HepG2 (cell line): ENCODE results near the gene ARFGEF3. TPM values are rescaled to one million over a fixed set of nuclear protein-coding genes. Genes with fewer than 3 reads are reported as not detected.

Source experiments
- BORCS8-MEF2B ChIP-seq: sonication (generic); formaldehyde crosslinking; IDR thresholded peaks from 2 replicates; pipeline ENCODE4 v1.8.0; 2022; ENCODE audit warnings: mild to moderate bottlenecking, missing genetic modification reagents
- CHD2 ChIP-seq: IDR thresholded peaks from 2 replicates; pipeline ENCODE4 v1.6.1; 2011; ENCODE audit warnings: low read depth, low read length, improper control_type of control experiment
- HNF1B ChIP-seq: sonication (generic); formaldehyde crosslinking; IDR thresholded peaks from 2 replicates; pipeline ENCODE4 v1.5.1; 2020; ENCODE audit warnings: mild to moderate bottlenecking, moderate library complexity, missing genetic modification reagents
- MIER3 ChIP-seq: IDR thresholded peaks from 2 replicates; pipeline ENCODE4 v1.6.1; 2016; ENCODE audit warnings: missing compliant biosample characterization, borderline replicate concordance
- POGZ ChIP-seq: sonication (generic); formaldehyde crosslinking; IDR thresholded peaks from 2 replicates; pipeline ENCODE4 v1.4.0; 2020; ENCODE audit warnings: mild to moderate bottlenecking, missing genetic modification reagents
- THAP11 ChIP-seq: IDR thresholded peaks from 2 replicates; pipeline ENCODE4 v1.6.1; 2016; ENCODE audit warnings: missing biosample characterization, missing genetic modification reagents
- ZIK1 ChIP-seq: sonication (generic); formaldehyde crosslinking; IDR thresholded peaks from 2 replicates; pipeline ENCODE4 v1.5.0; 2020; ENCODE audit warnings: mild to moderate bottlenecking, low read depth, missing genetic modification reagents, borderline replicate concordance
- ZNF205 ChIP-seq: IDR thresholded peaks from 2 replicates; pipeline ENCODE4 v1.6.1; 2018; ENCODE audit warnings: missing biosample characterization, missing genetic modification reagents
- ZNF607 ChIP-seq: sonication (generic); formaldehyde crosslinking; IDR thresholded peaks from 2 replicates; pipeline ENCODE4 v1.5.1; 2020; ENCODE audit warnings: missing genetic modification reagents, mild to moderate bottlenecking, borderline replicate concordance
- polyA plus RNA-seq, 8 experiments: library from polyadenylated mRNA; depleted of rRNA in 3 of 8; stranded (reverse) in 7 of 8; unstranded in 1 of 8; fragments of >200 nt; fragmentation: Illumina TruSeq in 4 of 8; extraction: Trizol in 4 of 8; gene quantifications; 2 replicates each; pipeline versions ENCODE4 v1.2.1 to v1.2.3, GENCODE V29; 2011 to 2016; ENCODE audit warnings: low read depth in 4 of 8, missing spikeins in 1 of 8, mixed read lengths in 1 of 8; ENCODE audit not compliant: insufficient read depth in 1 of 8
- total RNA-seq, 5 experiments: library from RNA; depleted of rRNA; stranded (reverse); fragments of >200 nt; fragmentation: Illumina TruSeq; extraction: Trizol; gene quantifications; 2 replicates each; pipeline ENCODE4 v1.2.3, GENCODE V29; 2016; ENCODE audit warnings: low read depth in 1 of 5
- TF ChIP-seq, protein P1 (sequence below): sonication (generic); formaldehyde crosslinking; IDR thresholded peaks from 2 replicates; pipeline ENCODE4 v1.4.0; 2020; ENCODE audit warnings: mild to moderate bottlenecking, missing genetic modification reagents
- TF ChIP-seq, protein P2 (sequence below): sonication (generic); formaldehyde crosslinking; IDR thresholded peaks from 2 replicates; pipeline ENCODE4 v1.5.0; 2020; ENCODE audit warnings: mild to moderate bottlenecking, missing genetic modification reagents, borderline replicate concordance
- TF ChIP-seq, protein P3 (sequence below): IDR thresholded peaks from 2 replicates; pipeline ENCODE4 v1.6.1; 2016; ENCODE audit warnings: missing compliant biosample characterization, missing genetic modification reagents, borderline replicate concordance

The ARFGEF3 gene
- total and polyA plus RNA-seq, 2 of the 13 experiments (the other 11 are each of a cell fraction or from before 2014, with no cell fraction given) = 0.60 to 2.6 TPM

GRCh38 chr6:138162111-138162954 is 594 bp downstream of the ARFGEF3 start (continued):
- TF ChIP-seq HNF1B (0 out of 2 replicates have a peak, but pooled peaks have one; percentile 52), ZNF205 (CRISPR knock-in tag) (no peak), ZIK1 (CRISPR knock-in tag) (no peak), BORCS8-MEF2B (peak; percentile 13; the same call in 1 of the 2 replicates), ZNF607 (CRISPR knock-in tag) (no peak), THAP11 (CRISPR knock-in tag) (peak; percentile 27; the same call in 1 of the 2 replicates), MIER3 (CRISPR knock-in tag) (no peak), POGZ (CRISPR knock-in tag) (no peak), CHD2 (no peak)
- TF ChIP-seq, protein P1, sequence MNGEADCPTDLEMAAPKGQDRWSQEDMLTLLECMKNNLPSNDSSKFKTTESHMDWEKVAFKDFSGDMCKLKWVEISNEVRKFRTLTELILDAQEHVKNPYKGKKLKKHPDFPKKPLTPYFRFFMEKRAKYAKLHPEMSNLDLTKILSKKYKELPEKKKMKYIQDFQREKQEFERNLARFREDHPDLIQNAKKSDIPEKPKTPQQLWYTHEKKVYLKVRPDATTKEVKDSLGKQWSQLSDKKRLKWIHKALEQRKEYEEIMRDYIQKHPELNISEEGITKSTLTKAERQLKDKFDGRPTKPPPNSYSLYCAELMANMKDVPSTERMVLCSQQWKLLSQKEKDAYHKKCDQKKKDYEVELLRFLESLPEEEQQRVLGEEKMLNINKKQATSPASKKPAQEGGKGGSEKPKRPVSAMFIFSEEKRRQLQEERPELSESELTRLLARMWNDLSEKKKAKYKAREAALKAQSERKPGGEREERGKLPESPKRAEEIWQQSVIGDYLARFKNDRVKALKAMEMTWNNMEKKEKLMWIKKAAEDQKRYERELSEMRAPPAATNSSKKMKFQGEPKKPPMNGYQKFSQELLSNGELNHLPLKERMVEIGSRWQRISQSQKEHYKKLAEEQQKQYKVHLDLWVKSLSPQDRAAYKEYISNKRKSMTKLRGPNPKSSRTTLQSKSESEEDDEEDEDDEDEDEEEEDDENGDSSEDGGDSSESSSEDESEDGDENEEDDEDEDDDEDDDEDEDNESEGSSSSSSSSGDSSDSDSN (CRISPR knock-in tag) = peak; percentile 74
- TF ChIP-seq, protein P2, sequence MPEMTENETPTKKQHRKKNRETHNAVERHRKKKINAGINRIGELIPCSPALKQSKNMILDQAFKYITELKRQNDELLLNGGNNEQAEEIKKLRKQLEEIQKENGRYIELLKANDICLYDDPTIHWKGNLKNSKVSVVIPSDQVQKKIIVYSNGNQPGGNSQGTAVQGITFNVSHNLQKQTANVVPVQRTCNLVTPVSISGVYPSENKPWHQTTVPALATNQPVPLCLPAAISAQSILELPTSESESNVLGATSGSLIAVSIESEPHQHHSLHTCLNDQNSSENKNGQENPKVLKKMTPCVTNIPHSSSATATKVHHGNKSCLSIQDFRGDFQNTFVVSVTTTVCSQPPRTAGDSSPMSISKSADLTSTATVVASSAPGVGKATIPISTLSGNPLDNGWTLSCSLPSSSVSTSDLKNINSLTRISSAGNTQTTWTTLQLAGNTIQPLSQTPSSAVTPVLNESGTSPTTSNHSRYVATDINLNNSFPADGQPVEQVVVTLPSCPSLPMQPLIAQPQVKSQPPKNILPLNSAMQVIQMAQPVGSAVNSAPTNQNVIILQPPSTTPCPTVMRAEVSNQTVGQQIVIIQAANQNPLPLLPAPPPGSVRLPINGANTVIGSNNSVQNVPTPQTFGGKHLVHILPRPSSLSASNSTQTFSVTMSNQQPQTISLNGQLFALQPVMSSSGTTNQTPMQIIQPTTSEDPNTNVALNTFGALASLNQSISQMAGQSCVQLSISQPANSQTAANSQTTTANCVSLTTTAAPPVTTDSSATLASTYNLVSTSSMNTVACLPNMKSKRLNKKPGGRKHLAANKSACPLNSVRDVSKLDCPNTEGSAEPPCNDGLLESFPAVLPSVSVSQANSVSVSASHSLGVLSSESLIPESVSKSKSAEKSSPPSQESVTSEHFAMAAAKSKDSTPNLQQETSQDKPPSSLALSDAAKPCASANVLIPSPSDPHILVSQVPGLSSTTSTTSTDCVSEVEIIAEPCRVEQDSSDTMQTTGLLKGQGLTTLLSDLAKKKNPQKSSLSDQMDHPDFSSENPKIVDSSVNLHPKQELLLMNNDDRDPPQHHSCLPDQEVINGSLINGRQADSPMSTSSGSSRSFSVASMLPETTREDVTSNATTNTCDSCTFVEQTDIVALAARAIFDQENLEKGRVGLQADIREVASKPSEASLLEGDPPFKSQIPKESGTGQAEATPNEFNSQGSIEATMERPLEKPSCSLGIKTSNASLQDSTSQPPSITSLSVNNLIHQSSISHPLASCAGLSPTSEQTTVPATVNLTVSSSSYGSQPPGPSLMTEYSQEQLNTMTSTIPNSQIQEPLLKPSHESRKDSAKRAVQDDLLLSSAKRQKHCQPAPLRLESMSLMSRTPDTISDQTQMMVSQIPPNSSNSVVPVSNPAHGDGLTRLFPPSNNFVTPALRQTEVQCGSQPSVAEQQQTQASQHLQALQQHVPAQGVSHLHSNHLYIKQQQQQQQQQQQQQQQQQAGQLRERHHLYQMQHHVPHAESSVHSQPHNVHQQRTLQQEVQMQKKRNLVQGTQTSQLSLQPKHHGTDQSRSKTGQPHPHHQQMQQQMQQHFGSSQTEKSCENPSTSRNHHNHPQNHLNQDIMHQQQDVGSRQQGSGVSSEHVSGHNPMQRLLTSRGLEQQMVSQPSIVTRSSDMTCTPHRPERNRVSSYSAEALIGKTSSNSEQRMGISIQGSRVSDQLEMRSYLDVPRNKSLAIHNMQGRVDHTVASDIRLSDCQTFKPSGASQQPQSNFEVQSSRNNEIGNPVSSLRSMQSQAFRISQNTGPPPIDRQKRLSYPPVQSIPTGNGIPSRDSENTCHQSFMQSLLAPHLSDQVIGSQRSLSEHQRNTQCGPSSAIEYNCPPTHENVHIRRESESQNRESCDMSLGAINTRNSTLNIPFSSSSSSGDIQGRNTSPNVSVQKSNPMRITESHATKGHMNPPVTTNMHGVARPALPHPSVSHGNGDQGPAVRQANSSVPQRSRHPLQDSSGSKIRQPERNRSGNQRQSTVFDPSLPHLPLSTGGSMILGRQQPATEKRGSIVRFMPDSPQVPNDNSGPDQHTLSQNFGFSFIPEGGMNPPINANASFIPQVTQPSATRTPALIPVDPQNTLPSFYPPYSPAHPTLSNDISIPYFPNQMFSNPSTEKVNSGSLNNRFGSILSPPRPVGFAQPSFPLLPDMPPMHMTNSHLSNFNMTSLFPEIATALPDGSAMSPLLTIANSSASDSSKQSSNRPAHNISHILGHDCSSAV (CRISPR knock-in tag) = 0 out of 2 replicates have a peak, but pooled peaks have one; percentile 72
- TF ChIP-seq, protein P3, sequence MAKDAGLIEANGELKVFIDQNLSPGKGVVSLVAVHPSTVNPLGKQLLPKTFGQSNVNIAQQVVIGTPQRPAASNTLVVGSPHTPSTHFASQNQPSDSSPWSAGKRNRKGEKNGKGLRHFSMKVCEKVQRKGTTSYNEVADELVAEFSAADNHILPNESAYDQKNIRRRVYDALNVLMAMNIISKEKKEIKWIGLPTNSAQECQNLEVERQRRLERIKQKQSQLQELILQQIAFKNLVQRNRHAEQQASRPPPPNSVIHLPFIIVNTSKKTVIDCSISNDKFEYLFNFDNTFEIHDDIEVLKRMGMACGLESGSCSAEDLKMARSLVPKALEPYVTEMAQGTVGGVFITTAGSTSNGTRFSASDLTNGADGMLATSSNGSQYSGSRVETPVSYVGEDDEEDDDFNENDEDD = no peak
